ENCODE data around the gene EHBP1L1. TPM values are rescaled to one million over a fixed set of nuclear protein-coding genes. Genes with fewer than 3 reads are reported as not detected.

EHBP1L1 gene
- total RNA-seq, 4 donors from 2014 or later = 21.2 to 125 (median 65.6) TPM

GRCh38 chr11:65591939-65592857 is 16.3 kb downstream of the EHBP1L1 start:
- TF ChIP-seq, protein P1, sequence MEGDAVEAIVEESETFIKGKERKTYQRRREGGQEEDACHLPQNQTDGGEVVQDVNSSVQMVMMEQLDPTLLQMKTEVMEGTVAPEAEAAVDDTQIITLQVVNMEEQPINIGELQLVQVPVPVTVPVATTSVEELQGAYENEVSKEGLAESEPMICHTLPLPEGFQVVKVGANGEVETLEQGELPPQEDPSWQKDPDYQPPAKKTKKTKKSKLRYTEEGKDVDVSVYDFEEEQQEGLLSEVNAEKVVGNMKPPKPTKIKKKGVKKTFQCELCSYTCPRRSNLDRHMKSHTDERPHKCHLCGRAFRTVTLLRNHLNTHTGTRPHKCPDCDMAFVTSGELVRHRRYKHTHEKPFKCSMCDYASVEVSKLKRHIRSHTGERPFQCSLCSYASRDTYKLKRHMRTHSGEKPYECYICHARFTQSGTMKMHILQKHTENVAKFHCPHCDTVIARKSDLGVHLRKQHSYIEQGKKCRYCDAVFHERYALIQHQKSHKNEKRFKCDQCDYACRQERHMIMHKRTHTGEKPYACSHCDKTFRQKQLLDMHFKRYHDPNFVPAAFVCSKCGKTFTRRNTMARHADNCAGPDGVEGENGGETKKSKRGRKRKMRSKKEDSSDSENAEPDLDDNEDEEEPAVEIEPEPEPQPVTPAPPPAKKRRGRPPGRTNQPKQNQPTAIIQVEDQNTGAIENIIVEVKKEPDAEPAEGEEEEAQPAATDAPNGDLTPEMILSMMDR (IDR thresholded peaks at IDR 0.05) = no peak
- ATAC-seq (ENCODE audit: low FRiP score) (no peak), DNase-seq (ENCODE audit: low spot score) (no peak)

DNA sequence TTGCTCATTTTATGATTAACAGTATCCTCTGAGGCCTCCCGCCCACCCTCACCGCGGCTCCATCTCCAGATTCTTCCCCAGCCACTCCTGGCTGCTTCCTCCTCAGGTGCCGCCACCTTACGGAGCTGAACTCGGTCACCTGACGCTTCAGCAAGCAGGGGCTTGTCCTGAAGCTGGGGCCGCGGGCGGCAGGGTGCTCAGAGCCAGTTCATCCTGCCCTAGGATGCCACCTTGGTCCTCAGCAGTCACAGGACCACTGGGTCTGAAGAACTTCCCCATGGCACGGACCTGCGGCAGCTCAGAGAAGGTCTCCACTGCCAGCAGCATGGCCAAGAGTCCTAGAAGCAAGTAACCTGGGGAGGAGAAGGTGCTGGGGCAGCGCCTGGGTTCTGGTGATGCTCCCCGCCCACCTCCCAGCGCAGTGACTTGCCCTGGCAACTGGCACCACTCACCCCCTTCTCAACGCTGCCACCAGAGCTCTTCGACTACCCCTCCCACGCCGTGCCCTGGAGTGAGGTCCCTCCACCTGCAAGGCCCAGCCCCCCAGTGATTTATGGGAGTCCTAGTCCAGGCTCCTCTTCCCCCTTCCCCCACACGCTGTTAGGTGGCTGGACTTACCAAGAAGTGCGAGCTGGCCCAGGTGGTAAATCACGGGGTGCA is 17.1 kb downstream of the EHBP1L1 start:
- no peak for ATAC-seq (ENCODE audit: low FRiP score)
- TF ChIP-seq, protein P1 (IDR thresholded peaks at IDR 0.05) = no peak
- no peak for DNase-seq (ENCODE audit: low spot score)

GRCh38 chr11:65593518-65594414 is 17.9 kb downstream of the EHBP1L1 start:
- no peak for DNase-seq (ENCODE audit: low spot score)
- TF ChIP-seq, protein P1 (IDR thresholded peaks at IDR 0.05) = no peak

DNA sequence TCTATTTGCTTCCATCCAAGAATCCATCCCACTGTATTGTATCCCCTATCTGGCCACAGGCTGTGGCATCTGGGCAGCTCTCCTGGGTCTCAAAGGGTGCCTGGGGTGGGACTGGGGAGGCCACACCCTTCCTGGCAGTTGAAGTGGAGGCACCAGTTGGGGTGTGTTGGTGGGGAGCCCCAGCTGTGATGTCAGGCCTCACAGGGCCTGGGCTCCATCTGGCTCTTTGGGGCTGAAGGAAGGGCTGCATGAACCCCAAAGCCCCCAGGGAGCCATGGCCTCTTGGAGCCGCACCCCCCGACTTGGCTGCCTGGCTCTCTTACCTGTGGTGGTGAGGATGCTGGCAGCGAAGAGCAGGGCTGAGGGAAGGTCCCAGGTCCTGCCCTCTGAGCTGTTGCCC is 19.3 kb downstream of the EHBP1L1 start:
- ATAC-seq (ENCODE audit: low FRiP score) = no peak

More at GRCh38 chr11:65593518-65594414, 17.9 kb downstream of the EHBP1L1 start:
- no peak for ATAC-seq (ENCODE audit: low FRiP score)

DNA sequence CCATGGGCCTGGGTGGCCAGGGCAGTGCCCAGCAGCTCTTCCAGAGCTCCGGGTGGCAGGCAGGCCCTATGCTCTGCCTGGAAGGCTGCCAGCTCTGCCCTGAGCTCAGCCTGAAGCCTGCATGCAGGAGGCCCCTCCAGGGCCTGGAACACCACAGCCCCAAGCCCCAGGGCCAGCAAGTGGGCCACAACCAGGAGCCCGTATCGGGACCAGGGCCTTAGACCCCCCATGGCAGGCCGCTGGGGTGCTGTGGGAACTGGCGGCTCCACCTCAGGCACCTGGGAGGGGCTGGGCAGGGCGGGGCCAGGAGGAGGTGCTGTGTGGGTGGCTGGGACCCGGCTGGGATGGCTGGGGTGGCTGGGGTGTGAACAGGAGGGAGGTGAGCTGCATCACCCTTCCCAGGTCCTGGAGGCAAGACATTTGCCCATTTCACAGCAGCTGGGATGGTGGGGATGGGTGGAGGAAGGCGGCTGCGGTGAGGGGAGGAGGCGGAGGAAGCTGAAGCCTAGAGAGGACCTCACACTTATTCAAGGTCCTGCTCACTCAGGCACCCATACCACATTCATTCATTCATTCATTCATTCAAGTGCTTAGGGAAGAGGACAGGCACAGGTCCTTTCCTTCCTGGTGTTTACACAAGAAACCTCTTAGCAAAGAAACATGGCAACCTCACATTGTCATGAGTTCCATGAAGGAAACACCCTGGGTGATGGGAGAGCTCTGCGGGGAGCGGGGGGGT is 19.9 kb downstream of the EHBP1L1 start, which contains the start of gene KCNK7:
TSS of gene KCNK7 (minus strand) at position 258 of the 739 bp plus-strand sequence. CDS start at position 230, 28 bp downstream.
- DNase-seq (ENCODE audit: low spot score) (no peak), ATAC-seq (ENCODE audit: low FRiP score) (no peak)
- TF ChIP-seq, protein P1 (IDR thresholded peaks at IDR 0.05) = no peak

More for the DNA sequence above, 19.3 kb downstream of the EHBP1L1 start:
- no peak for DNase-seq (ENCODE audit: low spot score)
- TF ChIP-seq, protein P1 (IDR thresholded peaks at IDR 0.05) = no peak

GRCh38 chr11:65596520-65596919 is 20.7 kb downstream of the EHBP1L1 start:
- ATAC-seq (ENCODE audit: low FRiP score) = no peak
- no peak for DNase-seq (ENCODE audit: low spot score)
- TF ChIP-seq, protein P1 (IDR thresholded peaks at IDR 0.05) = no peak
